GM21576 (cell line): ENCODE measurements around the gene CDK18.

Experiments
- ATAC-seq: cut with Tn5 transposase; IDR thresholded peaks from one replicate; pipeline ENCODE4 v1.9.1; 2021; ENCODE audit warnings: mild to moderate bottlenecking, moderate library complexity; ENCODE audit not compliant: unreplicated experiment

The CDK18 gene

GRCh38 chr1:205520709-205521108 is 16.2 kb downstream of the CDK18 start:
- no peak for ATAC-seq

GRCh38 chr1:205521686-205522085 is 17.2 kb downstream of the CDK18 start:
- no peak for ATAC-seq

- ATAC-seq: no peak
Measured at GRCh38 chr1:205522692-205523091, 18.2 kb downstream of the CDK18 start.

- no peak for ATAC-seq
Measured at GRCh38 chr1:205523261-205523890, 18.9 kb downstream of the CDK18 start.

GRCh38 chr1:205523891-205524793 is 19.7 kb downstream of the CDK18 start:
- ATAC-seq: no peak

- ATAC-seq: no peak
Measured at GRCh38 chr1:205524794-205525101, 20.3 kb downstream of the CDK18 start.

- no peak for ATAC-seq
Measured at GRCh38 chr1:205525495-205526285, 21.2 kb downstream of the CDK18 start.

GRCh38 chr1:205526431-205526830 is 22.0 kb downstream of the CDK18 start:
- ATAC-seq: no peak

GRCh38 chr1:205527931-205528330 is 23.5 kb downstream of the CDK18 start:
- no peak for ATAC-seq

- no peak for ATAC-seq
Measured at GRCh38 chr1:205528446-205528886, 24.0 kb downstream of the CDK18 start.

- no peak for ATAC-seq
Measured at GRCh38 chr1:205528887-205529825, 24.7 kb downstream of the CDK18 start.

GRCh38 chr1:205530116-205530515 is 25.6 kb downstream of the CDK18 start:
- no peak for ATAC-seq

GRCh38 chr1:205531191-205532025 is 26.9 kb downstream of the CDK18 start:
- ATAC-seq: no peak

- no peak for ATAC-seq
Measured at GRCh38 chr1:205532026-205532898, 27.8 kb downstream of the CDK18 start.

- no peak for ATAC-seq
Measured at GRCh38 chr1:205532996-205533735, 28.7 kb downstream of the CDK18 start.

GRCh38 chr1:205533748-205534443 is 29.4 kb downstream of the CDK18 start:
- ATAC-seq: no peak

GRCh38 chr1:205534444-205534985 is 30.0 kb downstream of the CDK18 start:
- ATAC-seq: no peak
